ENCODE results near the gene MBP. TPM values are rescaled to one million over a fixed set of nuclear protein-coding genes. Genes with fewer than 3 reads are reported as not detected.

MBP gene
- polyA plus RNA-seq, 1 donor from 2014 or later: 3.3 TPM

- H3K27ac ChIP-seq (ENCODE audit: low read length): no peak overlapping the region
- H2AFZ ChIP-seq (ENCODE audit: low read depth, low read length): no peak overlapping the region
- no peak overlapping the region for H3K4me3 ChIP-seq (ENCODE audit: low read length)
- TF ChIP-seq RAD21 (conservative IDR thresholded peaks at IDR 0.05) (no peak), SMC3 (conservative IDR thresholded peaks at IDR 0.05; ENCODE audit: poor library complexity) (no peak), EP300 (conservative IDR thresholded peaks at IDR 0.05; ENCODE audit: poor library complexity, severe bottlenecking) (no peak), MXI1 (conservative IDR thresholded peaks at IDR 0.05; ENCODE audit: poor library complexity, severe bottlenecking) (no peak), POLR2AphosphoS5 (IDR thresholded peaks at IDR 0.05) (no peak), EZH2 (IDR thresholded peaks at IDR 0.05; ENCODE audit: borderline replicate concordance, insufficient read depth, low read length, poor library complexity, severe bottlenecking) (no peak), TAF1 (IDR thresholded peaks at IDR 0.05; ENCODE audit: low read depth) (no peak)
- TF ChIP-seq, protein P1, sequence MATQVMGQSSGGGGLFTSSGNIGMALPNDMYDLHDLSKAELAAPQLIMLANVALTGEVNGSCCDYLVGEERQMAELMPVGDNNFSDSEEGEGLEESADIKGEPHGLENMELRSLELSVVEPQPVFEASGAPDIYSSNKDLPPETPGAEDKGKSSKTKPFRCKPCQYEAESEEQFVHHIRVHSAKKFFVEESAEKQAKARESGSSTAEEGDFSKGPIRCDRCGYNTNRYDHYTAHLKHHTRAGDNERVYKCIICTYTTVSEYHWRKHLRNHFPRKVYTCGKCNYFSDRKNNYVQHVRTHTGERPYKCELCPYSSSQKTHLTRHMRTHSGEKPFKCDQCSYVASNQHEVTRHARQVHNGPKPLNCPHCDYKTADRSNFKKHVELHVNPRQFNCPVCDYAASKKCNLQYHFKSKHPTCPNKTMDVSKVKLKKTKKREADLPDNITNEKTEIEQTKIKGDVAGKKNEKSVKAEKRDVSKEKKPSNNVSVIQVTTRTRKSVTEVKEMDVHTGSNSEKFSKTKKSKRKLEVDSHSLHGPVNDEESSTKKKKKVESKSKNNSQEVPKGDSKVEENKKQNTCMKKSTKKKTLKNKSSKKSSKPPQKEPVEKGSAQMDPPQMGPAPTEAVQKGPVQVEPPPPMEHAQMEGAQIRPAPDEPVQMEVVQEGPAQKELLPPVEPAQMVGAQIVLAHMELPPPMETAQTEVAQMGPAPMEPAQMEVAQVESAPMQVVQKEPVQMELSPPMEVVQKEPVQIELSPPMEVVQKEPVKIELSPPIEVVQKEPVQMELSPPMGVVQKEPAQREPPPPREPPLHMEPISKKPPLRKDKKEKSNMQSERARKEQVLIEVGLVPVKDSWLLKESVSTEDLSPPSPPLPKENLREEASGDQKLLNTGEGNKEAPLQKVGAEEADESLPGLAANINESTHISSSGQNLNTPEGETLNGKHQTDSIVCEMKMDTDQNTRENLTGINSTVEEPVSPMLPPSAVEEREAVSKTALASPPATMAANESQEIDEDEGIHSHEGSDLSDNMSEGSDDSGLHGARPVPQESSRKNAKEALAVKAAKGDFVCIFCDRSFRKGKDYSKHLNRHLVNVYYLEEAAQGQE (IDR thresholded peaks at IDR 0.05; ENCODE audit: borderline replicate concordance): no peak
- TF ChIP-seq, protein P2, sequence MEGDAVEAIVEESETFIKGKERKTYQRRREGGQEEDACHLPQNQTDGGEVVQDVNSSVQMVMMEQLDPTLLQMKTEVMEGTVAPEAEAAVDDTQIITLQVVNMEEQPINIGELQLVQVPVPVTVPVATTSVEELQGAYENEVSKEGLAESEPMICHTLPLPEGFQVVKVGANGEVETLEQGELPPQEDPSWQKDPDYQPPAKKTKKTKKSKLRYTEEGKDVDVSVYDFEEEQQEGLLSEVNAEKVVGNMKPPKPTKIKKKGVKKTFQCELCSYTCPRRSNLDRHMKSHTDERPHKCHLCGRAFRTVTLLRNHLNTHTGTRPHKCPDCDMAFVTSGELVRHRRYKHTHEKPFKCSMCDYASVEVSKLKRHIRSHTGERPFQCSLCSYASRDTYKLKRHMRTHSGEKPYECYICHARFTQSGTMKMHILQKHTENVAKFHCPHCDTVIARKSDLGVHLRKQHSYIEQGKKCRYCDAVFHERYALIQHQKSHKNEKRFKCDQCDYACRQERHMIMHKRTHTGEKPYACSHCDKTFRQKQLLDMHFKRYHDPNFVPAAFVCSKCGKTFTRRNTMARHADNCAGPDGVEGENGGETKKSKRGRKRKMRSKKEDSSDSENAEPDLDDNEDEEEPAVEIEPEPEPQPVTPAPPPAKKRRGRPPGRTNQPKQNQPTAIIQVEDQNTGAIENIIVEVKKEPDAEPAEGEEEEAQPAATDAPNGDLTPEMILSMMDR (IDR thresholded peaks at IDR 0.05; ENCODE audit: poor library complexity, severe bottlenecking): no peak
- H3K9me2 ChIP-seq (ENCODE audit: insufficient read depth, low read length): no peaks in the 10 kb centered on the region
- H3K27me3 ChIP-seq (ENCODE audit: insufficient read depth, low read depth, low read length): no peaks in the 10 kb centered on the region
- H3K4me2 ChIP-seq (ENCODE audit: low read length): no peak overlapping the region
- no peaks in the 10 kb centered on the region for H3K36me3 ChIP-seq (ENCODE audit: insufficient read depth, low read length)
- H3K79me2 ChIP-seq (replicated peaks; ENCODE audit: insufficient read depth, low read length): no peaks in the 10 kb centered on the region
- H4K20me1 ChIP-seq (ENCODE audit: insufficient read depth): no peaks in the 10 kb centered on the region
- H3F3A ChIP-seq (ENCODE audit: insufficient read depth, low read length, poor library complexity, severe bottlenecking): no peaks in the 10 kb centered on the region
- H3K9me3 ChIP-seq (ENCODE audit: low read length): peaks cover 6% of the 10 kb centered on the region
- no peak overlapping the region for H3K9ac ChIP-seq (ENCODE audit: low read length)
These were observed 11.5 kb upstream of the MBP start for GRCh38 chr18:77144046-77144445.

DNA sequence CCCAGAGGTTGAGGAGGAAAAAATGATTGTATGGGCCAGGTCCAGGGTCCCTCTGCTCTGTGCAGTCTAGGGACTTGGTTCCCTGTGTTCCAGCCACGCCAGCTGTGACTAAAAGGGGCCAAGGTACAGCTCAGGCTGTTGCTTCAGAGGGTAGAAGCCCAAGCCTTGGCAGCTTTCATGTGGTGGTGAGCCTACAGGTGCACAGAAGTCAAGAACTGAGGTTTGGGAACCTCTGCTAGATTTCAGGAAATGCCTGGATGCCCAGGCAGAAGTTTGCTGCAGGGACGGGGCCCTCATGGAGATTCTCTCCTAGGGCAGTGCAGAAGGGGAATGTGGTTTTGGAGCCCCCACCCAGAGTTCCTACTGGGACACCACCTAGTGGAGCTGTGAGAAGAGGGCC, 10.6 kb upstream of the MBP start:
- no peaks in the 10 kb centered on the region for H3K9me2 ChIP-seq (ENCODE audit: insufficient read depth, low read length)
- H3K79me2 ChIP-seq (replicated peaks; ENCODE audit: insufficient read depth, low read length): no peaks in the 10 kb centered on the region
- H3K4me3 ChIP-seq (ENCODE audit: low read length): no peak overlapping the region
- H3K4me2 ChIP-seq (ENCODE audit: low read length): no peak overlapping the region
- no peak overlapping the region for H3K9ac ChIP-seq (ENCODE audit: low read length)
- H2AFZ ChIP-seq (ENCODE audit: low read depth, low read length): no peak overlapping the region
- H3K36me3 ChIP-seq (ENCODE audit: insufficient read depth, low read length): no peaks in the 10 kb centered on the region
- no peaks in the 10 kb centered on the region for H4K20me1 ChIP-seq (ENCODE audit: insufficient read depth)
- no peak overlapping the region for H3K27ac ChIP-seq (ENCODE audit: low read length)
- no peaks in the 10 kb centered on the region for H3F3A ChIP-seq (ENCODE audit: insufficient read depth, low read length, poor library complexity, severe bottlenecking)
- no peaks in the 10 kb centered on the region for H3K27me3 ChIP-seq (ENCODE audit: insufficient read depth, low read depth, low read length)
- peaks cover 6% of the 10 kb centered on the region for H3K9me3 ChIP-seq (ENCODE audit: low read length)
- TF ChIP-seq, protein P1 (IDR thresholded peaks at IDR 0.05; ENCODE audit: borderline replicate concordance): no peak
- no peak for TF ChIP-seq MXI1 (conservative IDR thresholded peaks at IDR 0.05; ENCODE audit: poor library complexity, severe bottlenecking)
- no peak for TF ChIP-seq EZH2 (IDR thresholded peaks at IDR 0.05; ENCODE audit: borderline replicate concordance, insufficient read depth, low read length, poor library complexity, severe bottlenecking)
- no peak for TF ChIP-seq TAF1 (IDR thresholded peaks at IDR 0.05; ENCODE audit: low read depth)
- no peak for TF ChIP-seq POLR2AphosphoS5 (IDR thresholded peaks at IDR 0.05)
- no peak for TF ChIP-seq EP300 (conservative IDR thresholded peaks at IDR 0.05; ENCODE audit: poor library complexity, severe bottlenecking)
- TF ChIP-seq RAD21 (conservative IDR thresholded peaks at IDR 0.05): no peak
- no peak for TF ChIP-seq SMC3 (conservative IDR thresholded peaks at IDR 0.05; ENCODE audit: poor library complexity)
- TF ChIP-seq, protein P2 (IDR thresholded peaks at IDR 0.05; ENCODE audit: poor library complexity, severe bottlenecking): no peak

Measured in neural cell (in vitro differentiated cells).